ENCODE results near the gene PARP8.
"Not testable (repeated sequence)": the region's sequence is repeated elsewhere in the genome, so short reads cannot be mapped to it uniquely, and the experiment has no call there.

The PARP8 gene

GRCh38 chr5:50791813-50792212 is 125.4 kb downstream of the PARP8 start:
- no peak for DNase-seq (ENCODE audit: low read depth)

- DNase-seq (ENCODE audit: low read depth), result no peak
Observed at GRCh38 chr5:50792843-50793242, 126.4 kb downstream of the PARP8 start.

DNA sequence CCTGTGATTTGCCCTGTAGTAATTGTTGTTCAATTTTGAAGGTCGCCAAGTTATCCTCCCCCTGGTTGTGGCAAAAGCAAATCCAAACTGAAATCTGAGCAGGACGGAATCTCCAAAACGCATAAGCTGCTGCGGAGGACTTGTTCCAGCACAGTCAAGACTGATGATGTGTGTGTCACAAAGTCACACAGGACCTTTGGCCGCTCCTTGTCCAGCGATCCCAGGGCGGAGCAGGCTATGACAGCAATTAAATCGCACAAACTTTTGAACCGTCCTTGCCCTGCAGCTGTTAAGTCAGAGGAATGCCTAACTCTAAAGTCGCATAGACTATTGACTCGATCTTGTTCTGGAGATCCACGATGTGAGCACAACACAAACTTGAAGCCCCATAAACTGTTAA is 128.4 kb downstream of the PARP8 start:
- no peak for DNase-seq (ENCODE audit: low read depth)

GRCh38 chr5:50798002-50798401 is 131.6 kb downstream of the PARP8 start:
- DNase-seq (ENCODE audit: low read depth), result no peak

DNA sequence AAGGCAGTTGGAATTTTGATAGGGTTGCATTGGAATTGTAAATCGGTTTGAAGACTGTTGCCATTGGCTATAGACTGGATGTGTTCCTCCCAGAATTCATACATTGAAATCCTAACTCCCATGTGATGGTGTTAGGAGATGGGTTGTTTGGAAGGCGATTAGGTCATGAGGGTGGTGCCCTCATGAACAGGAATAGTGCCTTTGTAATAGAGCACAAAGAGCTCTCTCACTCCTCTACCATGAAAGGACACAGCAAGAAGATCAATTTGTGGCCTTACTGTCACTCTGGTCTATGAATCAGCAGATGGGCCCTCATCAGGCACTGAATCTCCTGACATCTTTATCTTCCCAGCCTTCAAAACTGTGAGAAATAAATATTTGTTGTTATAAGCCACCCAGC is 133.2 kb downstream of the PARP8 start:
- no peak for DNase-seq (ENCODE audit: low read depth)

DNA sequence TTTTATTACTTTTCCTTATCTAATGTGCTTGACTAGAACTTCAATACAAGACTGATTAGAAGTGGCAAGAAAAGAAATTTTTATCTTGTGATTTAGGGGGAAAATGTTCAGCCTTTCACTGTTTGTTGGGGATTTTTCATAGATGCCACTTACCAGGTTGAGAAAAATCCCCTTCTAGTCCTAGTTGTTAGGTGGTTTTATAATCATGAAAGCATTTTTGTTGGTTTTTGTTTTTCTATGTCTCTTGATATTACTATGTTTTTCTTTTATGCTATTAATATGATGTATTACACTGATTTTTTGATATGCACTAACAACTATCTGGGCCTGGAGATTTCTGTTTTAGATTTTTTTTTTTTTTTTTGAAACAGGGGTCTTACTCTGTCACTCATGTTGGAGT is 134.0 kb downstream of the PARP8 start:
- DNase-seq (ENCODE audit: low read depth), result no peak

DNA sequence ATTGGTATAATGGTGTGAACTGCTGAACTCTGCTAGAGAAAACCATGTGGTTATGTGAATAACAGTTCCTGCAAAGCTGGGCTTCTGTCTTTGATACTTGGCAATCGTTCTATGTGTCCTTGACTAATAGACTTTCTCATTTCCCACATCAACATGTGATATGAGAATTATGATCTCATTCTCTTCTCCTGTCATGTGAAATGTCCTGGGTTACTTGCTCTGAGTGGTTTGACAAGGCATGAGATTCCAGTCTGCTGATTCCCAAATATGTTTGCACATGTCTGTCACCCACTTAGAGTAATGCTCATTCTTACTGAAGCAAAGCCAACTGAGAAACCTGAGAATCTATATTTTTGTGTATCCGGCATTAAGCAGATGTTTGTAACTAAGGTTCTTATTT is 141.2 kb downstream of the PARP8 start:
- DNase-seq (ENCODE audit: low read depth), result no peak

- no peak for DNase-seq (ENCODE audit: low read depth)
Observed at GRCh38 chr5:50808406-50808805, 142.0 kb downstream of the PARP8 start.

GRCh38 chr5:50811746-50812145 is 145.3 kb downstream of the PARP8 start:
- DNase-seq (ENCODE audit: low read depth), result not testable (repeated sequence)

GRCh38 chr5:50813691-50814090 is 147.3 kb downstream of the PARP8 start:
- DNase-seq (ENCODE audit: low read depth), result no peak

DNA sequence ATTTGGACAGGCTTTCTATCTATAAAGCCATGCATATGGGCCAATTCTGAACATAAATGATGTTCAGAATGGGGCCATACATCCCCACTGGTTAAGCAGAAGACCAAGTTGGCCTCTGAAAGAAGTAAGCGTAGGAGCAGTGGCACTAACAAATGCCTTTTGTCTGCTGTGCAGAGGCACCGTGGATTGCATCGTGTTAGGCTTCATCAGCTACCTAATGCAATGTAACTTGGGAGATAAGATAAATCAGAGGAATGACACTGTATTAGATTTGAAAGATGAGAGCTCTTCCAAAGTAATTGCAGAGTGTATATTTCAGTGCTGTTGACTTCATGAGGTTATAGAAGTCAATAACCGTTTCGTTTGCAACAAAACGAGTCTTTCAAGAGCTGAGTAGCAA is 148.1 kb downstream of the PARP8 start:
- DNase-seq (ENCODE audit: low read depth), result no peak

DNA sequence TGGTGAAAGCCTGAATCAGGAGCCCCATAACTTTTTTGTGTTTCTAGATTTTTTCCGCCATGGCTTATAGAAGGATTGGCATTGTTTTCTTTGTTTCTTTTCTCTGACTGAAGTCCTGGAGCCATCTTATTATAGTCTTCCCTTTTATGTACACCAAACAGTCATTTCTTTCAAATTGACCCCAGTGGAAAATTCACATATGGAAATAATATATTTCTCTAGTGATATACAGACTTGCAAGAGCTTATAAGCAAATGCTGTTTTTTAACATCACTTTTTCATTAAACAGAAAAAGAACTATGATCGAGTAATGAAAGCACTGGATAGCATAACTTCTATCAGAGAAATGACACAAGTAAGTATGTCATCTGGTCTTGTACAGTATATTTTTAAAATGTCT is 155.6 kb downstream of the PARP8 start:
- no peak for DNase-seq (ENCODE audit: low read depth)

DNA sequence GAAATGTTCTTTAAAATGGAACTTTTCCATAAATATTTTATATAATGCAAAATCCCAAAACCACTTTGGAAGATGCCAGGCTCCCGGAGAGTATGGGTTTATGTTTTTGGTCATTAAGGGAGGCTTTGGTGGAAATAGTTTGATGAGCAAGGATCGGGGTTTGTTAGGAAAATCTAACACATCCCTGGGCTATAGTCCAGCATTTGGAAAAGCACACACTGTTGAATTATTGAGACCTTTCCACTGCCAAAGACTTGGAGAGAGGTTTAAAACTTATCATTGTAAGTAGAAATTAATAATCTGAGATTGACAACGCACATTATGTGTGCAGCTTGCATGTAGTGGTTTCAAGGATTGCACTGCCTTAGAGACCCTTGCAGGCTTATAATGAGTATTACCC is 156.3 kb downstream of the PARP8 start:
- no peak for DNase-seq (ENCODE audit: low read depth)

DNA sequence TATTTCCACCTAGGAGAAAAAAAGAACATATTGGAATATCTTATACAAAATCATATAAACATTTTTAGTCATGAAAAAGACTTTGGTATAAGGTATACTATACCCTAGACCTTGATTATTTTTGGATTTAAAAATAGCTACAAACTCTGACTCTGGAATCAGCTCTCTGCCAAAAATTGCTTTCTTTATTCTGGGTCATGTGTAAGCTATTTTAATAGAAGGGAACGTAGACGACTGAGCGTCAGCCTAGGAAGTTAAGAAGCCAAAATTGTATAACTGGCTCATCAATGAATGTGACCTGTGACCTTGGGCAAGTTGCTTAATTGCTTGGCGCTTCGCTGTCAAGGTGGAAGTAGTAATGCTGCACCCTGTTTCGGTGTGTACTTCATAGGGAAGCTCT is 157.1 kb downstream of the PARP8 start:
- no peak for DNase-seq (ENCODE audit: low read depth)

- no peak for DNase-seq (ENCODE audit: low read depth)
Observed at GRCh38 chr5:50824109-50824508, 157.7 kb downstream of the PARP8 start.

- no peak for DNase-seq (ENCODE audit: low read depth)
Observed at GRCh38 chr5:50827516-50828247, 161.2 kb downstream of the PARP8 start.

DNA sequence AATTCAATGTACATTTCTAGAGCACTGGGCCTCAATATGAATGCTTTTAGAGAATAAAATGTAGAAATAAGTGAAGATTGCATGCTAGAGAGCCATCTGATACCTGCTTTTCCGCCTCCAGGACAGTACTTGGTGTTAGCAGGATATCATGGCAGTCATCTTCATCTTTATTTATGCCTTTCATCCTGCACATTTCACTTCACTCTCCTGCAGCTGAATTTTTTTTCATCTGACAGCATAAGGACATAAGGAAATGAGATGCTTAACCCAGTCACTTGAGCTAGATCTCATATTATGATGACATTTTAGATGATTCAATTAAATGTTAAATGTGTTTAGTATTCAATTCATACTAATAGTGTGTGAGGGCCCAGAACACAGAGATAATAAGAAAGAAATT is 162.6 kb downstream of the PARP8 start:
- no peak for DNase-seq (ENCODE audit: low read depth)

DNA sequence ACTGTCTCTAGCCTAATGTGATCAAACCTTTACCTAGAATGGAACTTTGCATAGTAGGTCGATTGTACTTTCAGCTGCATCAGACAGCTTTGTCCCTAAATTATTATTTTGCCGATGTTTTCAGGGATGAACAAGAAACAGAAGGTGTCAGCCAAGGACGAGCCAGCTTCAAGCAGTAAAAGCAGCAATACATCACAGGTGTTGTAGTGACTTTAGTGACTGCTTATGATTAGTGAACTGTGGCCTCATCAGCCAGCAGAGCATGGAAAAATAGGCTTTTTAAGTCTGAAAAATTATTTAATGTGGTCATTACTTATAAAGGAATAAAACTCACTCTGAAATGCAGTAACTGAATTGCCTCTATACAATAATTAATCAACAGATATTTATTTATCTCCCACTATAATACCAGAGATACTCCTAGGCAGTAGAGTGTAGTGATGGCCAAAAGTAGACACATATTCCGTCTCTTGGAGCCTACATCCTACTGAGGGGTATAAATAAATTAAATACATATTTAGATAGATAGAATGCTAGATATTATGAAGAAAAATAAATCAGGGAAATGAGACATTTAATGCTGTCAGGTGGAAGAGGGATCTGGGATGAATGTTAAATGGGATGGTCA is 166.3 kb downstream of the PARP8 start:
- no peak for DNase-seq (ENCODE audit: low read depth)

DNA sequence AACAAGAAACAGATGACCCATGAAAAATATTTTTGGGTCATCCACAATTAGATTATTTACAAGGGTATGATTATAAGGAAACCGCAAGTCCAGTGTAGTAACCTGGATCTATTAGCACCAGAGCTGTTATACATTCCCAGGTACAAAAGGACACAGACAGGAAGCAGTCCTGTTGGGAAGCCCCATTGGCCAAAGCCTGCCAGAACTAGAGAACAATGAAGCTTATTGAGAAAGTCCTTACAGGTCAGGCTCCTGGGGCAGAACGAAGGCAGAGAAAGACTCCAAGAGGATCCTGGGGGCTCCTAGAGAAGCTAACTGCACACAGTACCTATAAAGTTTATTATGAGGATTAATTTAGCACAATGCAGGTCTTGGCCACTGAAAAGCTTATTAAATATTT is 169.9 kb downstream of the PARP8 start:
- no peak for DNase-seq (ENCODE audit: low read depth)

DNA sequence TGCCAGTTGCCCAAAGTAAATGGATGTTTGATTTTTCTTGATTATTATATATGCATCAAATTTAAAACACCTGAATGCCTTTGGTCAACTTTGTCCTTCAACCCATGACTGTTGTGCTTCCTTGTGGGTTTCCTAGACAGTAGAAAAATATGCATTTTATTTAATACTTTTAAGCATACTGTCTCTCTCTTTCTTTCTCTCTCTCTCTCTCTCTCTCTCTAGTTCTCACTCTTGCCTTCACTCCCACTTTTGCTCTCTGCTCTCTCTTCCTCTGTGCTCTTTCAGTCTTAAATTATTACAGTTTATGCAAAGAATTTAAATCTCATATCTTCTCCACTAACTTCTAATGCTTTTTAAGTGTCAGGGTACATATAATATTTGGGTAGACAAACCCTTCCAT is 173.0 kb downstream of the PARP8 start:
- DNase-seq (ENCODE audit: low read depth), result no peak

DNA sequence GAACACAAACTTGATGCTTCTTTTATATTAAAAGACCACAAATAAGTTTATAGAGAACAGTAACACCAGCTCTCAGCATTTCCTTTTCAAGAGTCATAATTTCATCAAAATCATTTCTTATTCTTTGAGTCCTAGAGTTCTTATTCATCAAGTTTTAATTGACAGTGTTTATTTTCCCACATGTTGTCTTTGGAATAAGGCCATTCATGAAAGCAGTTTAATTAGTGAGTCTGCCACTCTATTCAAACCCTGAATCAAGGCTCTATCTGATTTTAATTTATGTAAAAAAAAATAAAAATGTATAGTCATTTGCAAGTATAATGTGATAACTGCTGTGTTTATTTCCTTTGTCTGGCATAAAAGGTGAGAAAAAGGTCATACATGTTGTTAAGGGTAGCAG is 176.7 kb downstream of the PARP8 start:
- no peak for DNase-seq (ENCODE audit: low read depth)

DNA sequence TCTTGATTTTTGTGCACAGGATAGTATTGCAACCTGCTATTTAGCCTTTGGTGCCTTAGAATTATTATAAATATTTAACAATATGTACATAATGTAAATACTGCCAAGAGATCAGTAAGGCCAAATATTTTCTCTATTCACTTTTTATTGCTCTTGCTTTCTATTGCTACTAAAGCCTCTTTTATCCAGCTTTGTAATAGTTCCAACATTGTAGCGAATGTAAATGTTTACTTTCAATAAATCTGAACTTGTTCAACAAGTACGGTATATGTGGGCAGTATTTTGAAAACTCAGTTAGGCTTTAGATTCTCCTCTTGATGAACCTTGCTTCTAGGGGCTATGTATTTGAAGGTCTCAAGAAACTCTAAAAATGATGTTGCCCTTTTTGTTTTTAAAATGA is 179.8 kb downstream of the PARP8 start:
- no peak for DNase-seq (ENCODE audit: low read depth)

- DNase-seq (ENCODE audit: low read depth), result no peak
Observed at GRCh38 chr5:50849554-50849953, 183.1 kb downstream of the PARP8 start.

DNA sequence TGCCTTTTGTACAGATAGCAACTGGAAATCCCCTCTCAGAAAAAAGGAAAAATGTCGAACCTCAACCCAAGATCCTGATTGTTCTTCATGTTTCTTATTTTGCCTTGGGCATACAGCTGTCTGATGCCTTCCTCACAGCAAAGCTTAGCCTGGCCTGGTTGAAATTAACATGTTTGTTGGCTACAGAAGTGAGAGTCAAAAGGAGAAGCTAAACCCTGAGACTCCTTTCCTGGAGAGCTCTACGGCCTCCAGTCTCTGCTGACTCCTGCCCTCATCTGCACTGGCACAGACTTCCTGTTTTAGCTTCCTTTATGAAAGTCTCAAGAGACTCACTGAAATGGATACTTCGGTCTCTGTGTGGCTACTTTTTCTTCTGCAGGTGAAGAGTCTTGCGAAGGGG is 186.7 kb downstream of the PARP8 start:
- DNase-seq (ENCODE audit: low read depth), result no peak

Data from stimulated activated CD8-positive, alpha-beta memory T cell treated with anti-CD3 and anti-CD28 coated beads, Interleukin-15, amount 100 ng/mL, for 1 hour (primary cell).